H1 (cell line): ENCODE measurements around the gene UPB1. TPM values are rescaled to one million over a fixed set of nuclear protein-coding genes. Genes with fewer than 3 reads are reported as not detected.

Experiments used
- CBX5 ChIP-seq: fragments of 300-800, 300-1000 bp; sonication (generic); IDR thresholded peaks from 2 replicates; pipeline ENCODE4 v1.7.1; 2016; ENCODE audit warnings: antibody characterized with exemption, low read length, low read depth
- EP300 ChIP-seq, 2 experiments: IDR thresholded peaks; 1 replicate in 1 of 2; 2 replicates in 1 of 2; pipeline ENCODE4 v1.6.1; 2011 to 2012; ENCODE audit warnings: low read depth in 2 of 2, low read length in 2 of 2, mild to moderate bottlenecking in 2 of 2, borderline replicate concordance in 1 of 2, inconsistent platforms in 1 of 2, moderate library complexity in 1 of 2
- PHF8 ChIP-seq: fragments of 200-600 bp; sonication (generic); conservative IDR thresholded peaks from 2 replicates; pipeline ENCODE4 v1.7.1; 2012; ENCODE audit warnings: low read depth, mild to moderate bottlenecking, inconsistent platforms, low read length, moderate library complexity
- POLR2A ChIP-seq, 2 experiments: IDR thresholded peaks; 1 replicate in 1 of 2; 2 replicates in 1 of 2; pipeline ENCODE4 v1.6.1; 2011; ENCODE audit warnings: low read depth in 2 of 2, low read length in 2 of 2, mild to moderate bottlenecking in 2 of 2; ENCODE audit errors: control extremely low read depth in 1 of 2
- SAP30 ChIP-seq: fragments of 300-600 bp; sonication (generic); IDR thresholded peaks from 2 replicates; pipeline ENCODE4 v1.7.1; 2012; ENCODE audit warnings: low read length, moderate library complexity, mild to moderate bottlenecking, inconsistent platforms; ENCODE audit not compliant: insufficient read depth, insufficient replicate concordance
- SRF ChIP-seq: IDR thresholded peaks from 2 replicates; pipeline ENCODE4 v1.6.1; 2011; ENCODE audit warnings: mild to moderate bottlenecking, low read depth, low read length, moderate library complexity
- SUZ12 ChIP-seq: fragments of 200-600 bp; sonication (generic); IDR thresholded peaks from 2 replicates; pipeline ENCODE4 v1.6.1; 2012; ENCODE audit warnings: mild to moderate bottlenecking, inconsistent platforms, low read length, moderate library complexity, mixed read lengths
- TAF1 ChIP-seq: IDR thresholded peaks from 2 replicates; pipeline ENCODE4 v1.6.1; 2011; ENCODE audit warnings: mild to moderate bottlenecking, low read depth, low read length
- USF2 ChIP-seq: IDR thresholded peaks from 2 replicates; pipeline ENCODE4 v1.6.1; 2011; ENCODE audit warnings: low read length, improper control_type of control experiment
- polyA plus RNA-seq, 7 experiments: library from polyadenylated mRNA; depleted of rRNA in 3 of 7; stranded (reverse) in 5 of 7; unstranded in 2 of 7; fragments of >200 nt in 5 of 7; fragments of 200-250 nt in 2 of 7; gene quantifications; 1 replicate in 5 of 7; 2 replicates in 1 of 7; 4 replicates in 1 of 7; pipeline versions ENCODE4 v1.2.1 to v1.2.3, GENCODE V29; 2011 to 2013; ENCODE audit warnings: missing spikeins in 2 of 7, mixed read lengths in 2 of 7
- total RNA-seq: library from RNA; stranded (reverse); fragmentation: NEBNext Ultra II Directional; extraction: Animal tissue kit (Norgen Biotek cat#: 25700); gene quantifications from 2 replicates; pipeline ENCODE4 v1.2.1, GENCODE V29; 2021

UPB1 gene
- total and polyA plus RNA-seq, 2 of the 8 experiments (the other 6 are each of a cell fraction or from before 2014, with no cell fraction given): 0.09 TPM; not detected in 1

GRCh38 chr22:24453853-24454252, 41.3 kb upstream of the UPB1 start (continued):
- no peak for TF ChIP-seq USF2
- no peak for TF ChIP-seq EP300 (IDR thresholded peaks at IDR 0.05; ENCODE audit: borderline replicate concordance in 1 of 2, low read depth in 2 of 2, low read length in 2 of 2)
- TF ChIP-seq SAP30: no peak
- TF ChIP-seq SRF: no peak
- no peak for TF ChIP-seq TAF1
- no peak for TF ChIP-seq SUZ12
- TF ChIP-seq POLR2A (IDR thresholded peaks at IDR 0.05; ENCODE audit: control extremely low read depth in 1 of 2, low read depth in 2 of 2, low read length in 2 of 2): no peak
- TF ChIP-seq PHF8: no peak
- TF ChIP-seq CBX5: no peak
